Bronchial epithelial cell (primary cell): Measurements from ENCODE around the gene MAPT. TPM values are rescaled to one million over a fixed set of nuclear protein-coding genes. Genes with fewer than 3 reads are reported as not detected.
"Not testable (repeated sequence)": the region's sequence is repeated elsewhere in the genome, so short reads cannot be mapped to it uniquely, and the experiment has no call there.

Experiments used
- DNase-seq: peaks from one replicate; pipeline ENCODE4 v3.0.0-alpha.2; 2010; ENCODE audit warnings: low read depth
- FAIRE-seq: peaks from 2 replicates; lab custom pipeline; 2011; peaks lifted over from hg19 to GRCh38; lab: Jason Lieb, UNC
- H3K27me3 ChIP-seq: 2 replicates; pipeline ENCODE4 v1.5.1; 2011; ENCODE audit warnings: low read length; ENCODE audit not compliant: control insufficient read depth, insufficient read depth
- H3K36me3 ChIP-seq: 2 replicates; pipeline ENCODE4 v1.5.1; 2011; ENCODE audit warnings: low read length; ENCODE audit not compliant: control insufficient read depth, insufficient read depth
- H3K4me3 ChIP-seq: 2 replicates; pipeline ENCODE4 v1.5.1; 2011; ENCODE audit warnings: mild to moderate bottlenecking, low read depth, low read length, control low read depth
- total RNA-seq: library from RNA; depleted of rRNA; stranded (reverse); fragments of >200 nt; gene quantifications from 2 replicates; pipeline ENCODE4 v1.2.1, GENCODE V29; 2014
- TF ChIP-seq, protein P1 (sequence below): IDR thresholded peaks from 2 replicates; pipeline ENCODE4 v1.5.1; 2011; ENCODE audit warnings: mild to moderate bottlenecking, moderate library complexity, low read length, control low read depth, inconsistent platforms; ENCODE audit not compliant: insufficient read depth, severe bottlenecking

The MAPT gene
- total RNA-seq, 1 donor from 2014 or later, result 0.26 TPM

DNA sequence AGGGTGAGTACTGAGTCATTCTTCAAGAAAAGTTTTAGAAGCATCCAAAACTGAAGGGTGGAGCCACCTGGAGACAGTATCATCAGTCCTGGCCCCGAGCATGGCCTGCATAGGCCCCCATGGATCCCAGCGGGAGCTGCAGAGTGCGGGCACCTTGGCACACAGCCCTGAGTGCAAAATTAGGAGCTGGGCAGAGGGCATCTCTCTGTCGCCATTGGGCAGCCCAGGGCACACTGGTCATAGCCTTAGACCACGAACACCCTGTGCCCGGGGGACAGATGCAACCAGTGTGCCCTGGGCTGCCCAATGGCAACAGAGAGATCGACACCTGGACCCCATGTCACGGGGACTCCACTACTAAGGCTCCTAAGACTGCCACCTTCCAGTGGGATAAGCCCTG, 14.6 kb downstream of the MAPT start:
- H3K36me3 ChIP-seq, result no peaks in the 10 kb centered on the region
- H3K27me3 ChIP-seq, result no peaks in the 10 kb centered on the region
- no peak overlapping the region for H3K4me3 ChIP-seq
- no peak for FAIRE-seq
- no peak for DNase-seq
- TF ChIP-seq, protein P1, sequence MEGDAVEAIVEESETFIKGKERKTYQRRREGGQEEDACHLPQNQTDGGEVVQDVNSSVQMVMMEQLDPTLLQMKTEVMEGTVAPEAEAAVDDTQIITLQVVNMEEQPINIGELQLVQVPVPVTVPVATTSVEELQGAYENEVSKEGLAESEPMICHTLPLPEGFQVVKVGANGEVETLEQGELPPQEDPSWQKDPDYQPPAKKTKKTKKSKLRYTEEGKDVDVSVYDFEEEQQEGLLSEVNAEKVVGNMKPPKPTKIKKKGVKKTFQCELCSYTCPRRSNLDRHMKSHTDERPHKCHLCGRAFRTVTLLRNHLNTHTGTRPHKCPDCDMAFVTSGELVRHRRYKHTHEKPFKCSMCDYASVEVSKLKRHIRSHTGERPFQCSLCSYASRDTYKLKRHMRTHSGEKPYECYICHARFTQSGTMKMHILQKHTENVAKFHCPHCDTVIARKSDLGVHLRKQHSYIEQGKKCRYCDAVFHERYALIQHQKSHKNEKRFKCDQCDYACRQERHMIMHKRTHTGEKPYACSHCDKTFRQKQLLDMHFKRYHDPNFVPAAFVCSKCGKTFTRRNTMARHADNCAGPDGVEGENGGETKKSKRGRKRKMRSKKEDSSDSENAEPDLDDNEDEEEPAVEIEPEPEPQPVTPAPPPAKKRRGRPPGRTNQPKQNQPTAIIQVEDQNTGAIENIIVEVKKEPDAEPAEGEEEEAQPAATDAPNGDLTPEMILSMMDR, result no peak

DNA sequence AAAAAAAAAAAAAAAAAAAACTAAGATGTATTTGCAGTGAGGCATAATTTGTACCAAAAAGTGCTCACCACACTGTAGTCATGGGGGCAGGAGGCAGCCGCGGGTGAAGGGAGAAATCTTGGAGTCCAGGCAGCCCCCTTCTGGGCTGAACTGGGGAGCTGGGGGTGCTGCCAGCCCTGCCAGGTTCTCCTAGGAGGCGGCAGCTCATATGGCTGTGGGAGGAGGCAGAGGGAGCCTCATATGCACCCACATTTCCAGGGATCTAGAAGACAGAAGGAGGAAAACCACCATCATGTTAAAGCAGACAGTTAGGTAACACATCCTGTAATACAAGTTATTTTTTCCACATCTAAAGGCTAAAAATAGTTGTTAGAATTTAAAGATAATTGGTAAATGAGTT, 16.3 kb downstream of the MAPT start:
- no peak for DNase-seq
- no peaks in the 10 kb centered on the region for H3K27me3 ChIP-seq
- TF ChIP-seq, protein P1, result no peak
- no peaks in the 10 kb centered on the region for H3K36me3 ChIP-seq
- no peak overlapping the region for H3K4me3 ChIP-seq
- FAIRE-seq, result no peak

DNA sequence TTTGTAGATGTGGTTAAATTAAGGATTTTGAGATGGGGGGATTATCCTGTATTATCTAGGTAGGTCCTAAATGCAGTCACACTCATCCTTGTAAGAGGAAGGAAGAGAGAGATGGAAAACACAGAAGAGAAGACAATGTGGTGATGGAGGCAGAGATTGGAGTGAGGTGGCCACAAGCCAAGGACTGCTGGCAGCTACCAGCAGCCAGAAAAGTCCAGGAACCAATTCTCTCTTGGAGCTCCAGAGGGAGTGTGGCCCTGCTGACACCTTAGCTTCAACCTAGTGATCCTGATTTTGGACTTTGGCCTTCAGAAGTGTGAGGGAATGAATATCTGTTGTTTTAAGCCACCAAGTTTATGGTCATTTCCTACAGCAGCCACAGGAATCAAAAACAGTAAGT, 18.0 kb downstream of the MAPT start:
- Histone ChIP-seq H3K4me3 (no peak overlapping the region), H3K36me3 (no peaks in the 10 kb centered on the region), H3K27me3 (no peaks in the 10 kb centered on the region)
- no peak for FAIRE-seq
- DNase-seq, result no peak
- TF ChIP-seq, protein P1, result no peak

DNA sequence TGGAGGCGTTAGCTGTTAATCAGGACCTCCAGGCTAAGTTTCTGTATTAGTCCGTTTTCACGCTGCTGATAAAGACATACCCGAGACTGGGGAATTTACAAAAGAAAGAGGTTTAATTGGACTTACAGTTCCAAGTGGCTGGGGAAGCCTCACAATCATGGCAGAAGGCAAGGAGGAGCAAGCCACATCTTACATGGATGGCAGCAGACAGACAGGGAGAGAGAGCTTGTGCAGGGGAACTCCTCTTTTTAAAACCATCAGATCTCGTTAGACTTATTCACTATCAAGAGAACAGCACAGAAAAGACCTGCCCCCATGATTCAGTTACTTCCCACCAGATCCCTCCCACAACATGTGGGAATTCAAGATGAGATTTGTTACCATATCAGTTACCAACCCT, 18.7 kb downstream of the MAPT start:
- H3K4me3 ChIP-seq, FAIRE-seq, DNase-seq, H3K27me3 ChIP-seq, H3K36me3 ChIP-seq: not testable (repeated sequence)

DNA sequence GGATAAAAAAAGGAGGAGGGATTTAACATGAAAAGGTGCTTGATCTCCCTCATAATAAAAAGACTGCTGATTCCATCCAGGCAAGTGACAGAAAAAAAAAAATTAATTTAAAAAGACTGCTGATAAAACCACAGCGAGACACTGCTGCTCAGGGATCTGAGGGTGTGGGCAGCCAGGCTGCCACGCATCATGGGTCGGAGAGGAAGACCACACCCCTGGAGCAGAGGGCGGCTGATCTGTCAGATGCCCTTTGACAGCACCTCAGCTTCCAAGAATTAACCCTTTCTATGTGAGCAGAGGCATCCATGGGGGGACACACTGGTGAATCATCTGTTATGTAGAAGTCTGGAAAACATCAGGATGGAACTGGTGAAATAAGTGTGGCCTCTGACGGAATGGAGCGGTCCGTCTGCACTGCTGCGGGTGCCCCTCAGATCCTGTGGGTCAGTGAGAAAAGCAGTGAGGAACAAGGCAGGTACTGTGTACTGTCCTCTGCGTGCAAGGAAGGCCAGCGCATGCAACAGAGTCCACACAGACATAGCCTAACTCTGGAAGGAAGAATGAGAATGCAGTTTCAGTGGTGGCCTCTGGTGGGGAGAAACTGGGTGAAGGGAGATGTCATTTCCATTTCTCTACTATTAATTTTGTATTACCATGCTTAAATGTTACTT, 19.8 kb downstream of the MAPT start:
- Histone ChIP-seq H3K36me3 (no peaks in the 10 kb centered on the region), H3K27me3 (no peaks in the 10 kb centered on the region), H3K4me3 (no peak overlapping the region)
- TF ChIP-seq, protein P1, result no peak
- FAIRE-seq, result no peak
- no peak for DNase-seq

DNA sequence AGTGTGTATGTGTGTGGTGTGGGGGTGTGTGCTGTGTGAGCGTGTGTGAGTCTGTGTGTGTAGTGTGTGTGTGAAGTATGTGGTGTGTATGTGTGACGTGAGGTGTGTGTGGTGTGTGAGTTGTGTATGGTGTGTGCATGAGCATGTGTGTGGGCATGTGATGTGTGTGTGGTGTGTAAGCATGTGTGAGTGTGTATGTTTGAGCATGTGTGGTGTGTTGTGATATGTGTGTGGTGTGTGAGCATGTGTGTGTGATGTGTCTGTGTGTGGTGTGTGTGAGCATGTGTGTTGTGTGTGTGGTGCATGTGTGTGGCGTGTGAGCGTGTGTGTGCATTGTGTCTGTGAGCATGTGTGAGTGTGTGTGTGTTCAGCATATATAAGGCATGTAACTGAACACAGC, 20.9 kb downstream of the MAPT start:
- FAIRE-seq (peak; percentile 100), DNase-seq (no peak)
- TF ChIP-seq, protein P1, result no peak
- Histone ChIP-seq H3K27me3 (no peaks in the 10 kb centered on the region), H3K4me3 (no peak overlapping the region), H3K36me3 (no peaks in the 10 kb centered on the region)
